ENCODE data around the gene CDH4.
"Not testable (repeated sequence)": the region's sequence is repeated elsewhere in the genome, so short reads cannot be mapped to it uniquely, and the experiment has no call there.

Gene CDH4

GRCh38 chr20:61965606-61966491, 713.8 kb downstream of the CDH4 start:
- DNase-seq: no peak

DNA sequence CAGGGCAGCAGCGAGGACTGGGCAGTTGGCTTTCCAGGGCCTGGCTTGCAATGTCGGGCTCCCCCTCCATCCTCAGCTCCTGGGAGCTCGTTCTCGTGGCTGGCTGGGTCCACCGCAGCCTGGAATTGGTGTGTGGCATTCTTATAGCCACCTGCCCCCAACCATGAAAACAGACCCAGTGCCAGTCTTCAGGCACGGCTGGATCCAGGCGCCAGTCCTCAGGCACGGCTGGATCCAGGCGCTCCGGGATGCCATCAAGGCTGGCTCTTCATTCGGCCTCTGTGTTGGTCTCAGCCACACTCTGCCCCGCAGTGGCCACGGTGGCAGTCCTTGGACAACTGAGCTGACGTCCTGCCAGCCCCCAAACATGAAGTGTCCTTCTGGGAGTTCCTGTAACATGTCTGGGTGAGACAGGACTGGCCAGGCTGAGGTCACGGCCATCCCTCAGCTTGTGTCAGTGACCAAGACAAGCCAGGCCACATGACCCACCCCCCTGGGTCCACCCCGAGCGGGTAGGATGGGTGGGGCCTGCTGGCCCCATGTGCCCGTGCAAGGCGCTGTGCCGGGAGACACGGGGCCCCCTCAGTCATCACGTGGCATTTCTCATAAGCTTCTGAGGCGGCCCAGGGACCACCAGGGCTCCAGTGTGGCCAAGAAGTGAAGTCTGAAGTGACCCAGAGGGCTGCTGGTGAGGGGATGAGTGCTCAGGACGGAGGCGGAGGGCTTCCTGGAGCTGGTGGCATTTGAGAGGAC, 714.6 kb downstream of the CDH4 start:
- DNase-seq: no peak

DNA sequence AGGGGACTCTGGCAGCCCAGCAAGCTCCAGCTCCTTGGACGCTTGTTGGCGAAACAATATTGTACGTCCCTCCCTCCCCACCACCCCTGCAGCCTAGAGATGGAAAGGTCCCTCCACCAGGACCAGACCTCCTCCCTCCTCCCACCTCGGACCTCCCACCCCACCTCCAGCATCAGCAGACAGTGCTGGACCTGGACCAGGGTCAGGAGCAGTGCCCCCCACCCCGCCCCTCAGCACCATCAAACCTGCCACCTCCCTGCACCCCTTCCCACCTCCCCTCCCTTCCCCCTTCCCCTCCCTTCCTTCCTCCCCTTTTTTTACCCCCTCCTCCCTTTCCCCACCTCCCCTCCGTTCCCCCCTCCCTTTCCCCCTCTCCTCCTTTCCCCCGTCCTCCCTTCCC, 715.2 kb downstream of the CDH4 start:
- no peak for DNase-seq

- no peak for DNase-seq
These were observed 716.2 kb downstream of the CDH4 start for GRCh38 chr20:61968036-61968810.

- no peak for DNase-seq
These were observed 716.9 kb downstream of the CDH4 start for GRCh38 chr20:61968932-61969331.

GRCh38 chr20:61969806-61970205, 717.7 kb downstream of the CDH4 start:
- DNase-seq: no peak

- no peak for DNase-seq
These were observed 718.3 kb downstream of the CDH4 start for GRCh38 chr20:61970357-61970756.

DNA sequence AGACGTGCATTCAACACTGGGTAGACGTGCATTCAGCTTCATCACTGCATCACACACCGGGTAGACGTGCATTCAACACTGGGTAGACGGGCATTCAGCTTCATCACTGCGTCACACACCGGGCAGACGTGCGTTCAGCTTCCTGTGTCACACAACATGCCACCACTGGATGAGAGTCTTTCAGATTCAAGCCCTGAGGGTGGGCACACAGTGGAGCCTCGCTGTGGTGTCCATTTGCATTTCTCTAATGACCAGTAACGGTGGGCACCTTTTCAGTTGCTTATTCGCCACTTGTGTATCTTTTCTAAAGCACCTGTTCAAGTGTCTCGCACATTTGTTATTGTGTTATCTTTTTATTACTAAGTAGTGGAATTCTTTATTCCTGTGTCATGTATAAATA, 719.5 kb downstream of the CDH4 start:
- not testable (repeated sequence) for DNase-seq

DNA sequence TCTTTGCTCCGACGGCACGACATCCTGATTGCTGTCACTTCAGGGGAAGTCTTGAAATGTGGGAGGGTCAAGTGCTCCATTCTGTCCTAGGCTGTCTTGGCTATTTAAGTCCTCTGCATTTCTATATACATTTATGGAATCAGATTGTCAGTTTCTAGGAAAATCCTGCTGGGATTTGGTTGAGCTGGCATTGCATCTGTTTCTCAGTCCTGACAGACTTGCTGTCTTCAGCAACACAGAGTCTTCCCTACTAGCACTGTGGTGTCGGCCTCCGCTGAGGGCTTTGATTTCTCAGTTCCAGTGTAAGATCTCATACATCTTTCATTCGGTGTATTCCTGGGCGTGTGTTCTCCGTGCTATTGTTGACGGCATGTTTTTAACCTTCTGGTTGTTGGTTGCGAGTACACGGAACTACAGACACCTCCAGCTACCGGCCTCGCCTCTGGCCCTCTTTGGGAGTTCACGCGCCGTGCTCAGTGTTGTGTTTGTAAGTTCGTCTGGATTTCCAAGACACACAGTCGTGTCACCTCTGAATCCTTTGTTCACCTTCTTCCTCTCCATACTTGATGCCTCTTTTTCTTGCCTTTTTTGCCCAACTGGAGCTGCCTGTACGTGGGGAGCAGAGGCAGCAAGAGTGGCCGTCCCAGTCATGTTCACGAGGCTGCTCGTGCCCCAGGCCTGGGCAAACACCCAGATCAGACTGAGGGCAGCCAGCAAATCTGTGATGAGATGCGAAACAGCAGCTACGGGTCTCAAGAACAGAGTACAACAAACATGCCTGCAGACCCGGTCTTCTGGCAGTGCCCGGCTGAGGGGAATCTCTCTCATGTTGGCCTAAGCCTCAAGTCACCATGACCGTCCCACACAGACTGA, 720.8 kb downstream of the CDH4 start:
- no peak for DNase-seq

DNA sequence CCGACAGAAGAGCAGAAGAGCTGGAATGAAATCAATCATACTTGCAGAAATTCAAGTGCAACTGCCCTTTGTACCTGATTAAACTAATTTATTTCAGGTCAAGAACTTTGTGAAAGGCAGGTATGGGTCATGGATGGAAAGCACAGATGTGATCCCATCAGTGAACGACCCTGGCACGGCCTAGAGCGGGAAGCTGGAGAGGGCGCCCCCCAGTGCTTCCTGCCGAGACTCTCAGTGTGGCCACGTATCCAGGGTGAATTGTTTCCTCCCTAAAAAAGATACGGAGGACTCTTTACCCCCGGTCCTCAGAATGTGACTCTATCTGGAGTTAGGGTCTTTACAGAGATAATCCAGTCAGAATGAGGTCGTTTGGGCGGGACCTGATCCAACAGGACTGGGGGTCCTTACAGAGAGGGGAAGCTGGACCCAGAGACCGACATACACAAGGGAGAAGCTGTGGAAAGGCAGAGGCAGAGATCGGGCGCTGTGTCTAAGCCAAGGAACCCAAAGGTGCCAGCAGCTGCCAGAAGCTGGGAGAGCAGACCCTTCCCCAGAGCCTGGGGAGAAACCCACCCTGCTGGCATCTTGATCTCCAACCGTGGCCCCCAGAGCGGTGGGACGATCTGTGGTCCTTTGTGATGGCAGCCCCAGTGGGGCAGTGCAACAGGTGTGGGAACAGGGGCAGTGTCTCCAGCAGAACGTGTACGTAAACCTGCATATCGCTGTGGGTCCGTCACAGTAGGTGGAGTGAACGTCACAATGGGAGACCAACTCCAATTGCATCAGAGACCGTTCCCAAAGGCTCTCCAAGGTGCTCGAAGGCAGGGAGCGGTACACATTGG, 721.7 kb downstream of the CDH4 start:
- no peak for DNase-seq

GRCh38 chr20:61974357-61974665, 722.2 kb downstream of the CDH4 start:
- DNase-seq: no peak

- DNase-seq: no peak
These were observed 723.5 kb downstream of the CDH4 start for GRCh38 chr20:61975407-61976129.

DNA sequence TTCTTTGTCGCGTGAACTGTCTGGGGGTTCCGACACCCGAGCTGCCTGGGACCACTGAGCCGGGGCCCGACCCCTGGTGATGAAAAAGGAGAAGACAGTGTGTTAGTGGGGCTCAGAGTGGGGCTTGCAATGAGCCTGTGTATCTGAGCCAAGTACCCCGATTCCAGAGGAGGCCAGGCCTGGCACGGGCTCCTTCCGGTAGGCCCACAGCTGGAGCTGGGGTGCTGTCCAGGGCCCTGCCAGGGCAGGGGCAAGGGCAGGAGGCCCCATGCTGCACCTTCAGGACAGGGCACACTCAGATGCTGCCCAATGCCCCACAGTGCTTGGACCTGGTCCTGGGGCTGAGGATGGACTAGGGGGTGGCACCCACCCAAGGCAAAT, 724.2 kb downstream of the CDH4 start:
- DNase-seq: no peak

- DNase-seq: no peak
These were observed 724.8 kb downstream of the CDH4 start for GRCh38 chr20:61976644-61977418.

DNA sequence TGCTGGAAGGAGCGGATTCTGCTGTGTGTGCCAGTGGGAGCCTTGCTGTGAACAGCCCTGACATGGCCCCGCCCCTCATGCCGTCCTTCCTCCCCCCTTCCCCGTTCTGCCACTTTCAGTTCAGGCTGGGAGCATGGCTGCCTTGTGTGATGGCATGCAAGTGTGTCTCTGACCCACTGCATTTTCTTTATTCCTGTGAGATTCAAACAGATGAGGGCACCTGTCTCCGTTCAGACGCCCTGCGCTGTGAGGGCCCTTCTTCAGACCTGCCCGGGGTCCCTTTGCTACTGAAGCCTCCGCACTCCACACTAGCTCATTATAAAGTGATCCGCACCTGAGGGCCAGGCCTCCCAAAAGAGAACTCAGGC, 725.3 kb downstream of the CDH4 start:
- DNase-seq: no peak

- no peak for DNase-seq
These were observed 726.4 kb downstream of the CDH4 start for GRCh38 chr20:61978491-61978890.

DNA sequence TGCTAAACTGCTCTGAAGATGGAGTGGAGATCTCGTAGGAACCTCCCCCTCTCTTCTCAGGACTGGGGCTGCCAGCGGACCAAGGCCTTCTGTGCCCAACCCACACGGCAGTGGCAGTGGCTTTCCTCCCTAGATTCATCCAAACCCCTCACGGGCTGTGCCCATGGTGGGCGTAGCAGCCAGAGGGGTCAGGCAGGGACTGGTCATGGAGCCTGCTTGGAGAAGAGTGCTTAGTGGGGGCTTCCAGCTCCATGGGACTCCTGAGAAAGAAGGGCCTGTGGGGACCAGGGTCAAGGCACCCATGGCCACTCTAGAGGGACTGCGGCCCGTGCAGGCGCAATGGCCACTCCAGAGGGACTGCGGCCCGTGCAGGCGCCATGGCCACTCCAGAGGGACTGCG, 727.0 kb downstream of the CDH4 start:
- no peak for DNase-seq

- no peak for DNase-seq
These were observed 727.9 kb downstream of the CDH4 start for GRCh38 chr20:61979701-61980635.
